ENCODE results near the gene GRAMD4. TPM values are rescaled to one million over a fixed set of nuclear protein-coding genes. Genes with fewer than 3 reads are reported as not detected.

The GRAMD4 gene
- total and polyA plus RNA-seq, 2 donors (not counting 1 experiment from before 2014, with no cell fraction given), result 17.0 to 88.1 TPM

DNA sequence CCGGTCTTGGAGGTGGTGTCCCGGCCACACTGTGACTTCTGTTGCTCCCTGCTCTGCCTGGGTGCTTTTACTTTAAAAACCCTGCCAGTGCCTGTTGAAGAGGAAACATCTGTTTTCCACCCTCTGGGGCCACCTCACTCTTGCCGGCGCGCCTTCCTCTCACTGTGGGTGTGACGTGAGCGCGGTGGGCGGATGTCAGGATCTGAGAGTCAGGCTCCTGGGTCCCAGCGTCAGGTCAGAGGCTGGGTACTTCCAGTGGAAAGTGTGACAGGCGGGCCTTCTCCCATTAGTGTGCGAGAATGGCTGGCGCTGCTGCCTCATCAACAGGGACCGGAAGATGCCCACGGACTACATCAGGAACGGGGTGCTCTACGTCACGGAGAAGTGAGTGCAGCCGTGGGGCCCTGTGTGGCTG lies 54.2 kb downstream of the GRAMD4 start:
- H3K4me1 ChIP-seq (ENCODE audit: control insufficient read depth in 2 of 2, insufficient read depth in 2 of 2, low read length in 2 of 2), result peaks cover 32 to 39% of the 10 kb centered on the region in 2 donors
- H3K4me3 ChIP-seq (ENCODE audit: control extremely low read depth in 1 of 5, extremely low read depth in 1 of 5, insufficient read depth in 1 of 5, low read depth in 2 of 5, low read length in 4 of 5), result peak overlapping the region; percentile 2 to 40 (median 27)
- DNase-seq, result peak; percentile 89
- 4% methylated on average over 19 of the region's 19 CpGs for WGBS (ENCODE audit: insufficient coverage)
- CTCF ChIA-PET, result interaction anchor here (0.8 to 4.3 kb wide), 2 partner anchors 94 to 111 kb away, joined by 5 to 28 read pairs; no protein-coding TSS in a partner anchor
- peaks cover 32% of the 10 kb centered on the region for H3K79me2 ChIP-seq (ENCODE audit: control insufficient read depth, insufficient read depth, low read length)
- TF ChIP-seq, protein P1, sequence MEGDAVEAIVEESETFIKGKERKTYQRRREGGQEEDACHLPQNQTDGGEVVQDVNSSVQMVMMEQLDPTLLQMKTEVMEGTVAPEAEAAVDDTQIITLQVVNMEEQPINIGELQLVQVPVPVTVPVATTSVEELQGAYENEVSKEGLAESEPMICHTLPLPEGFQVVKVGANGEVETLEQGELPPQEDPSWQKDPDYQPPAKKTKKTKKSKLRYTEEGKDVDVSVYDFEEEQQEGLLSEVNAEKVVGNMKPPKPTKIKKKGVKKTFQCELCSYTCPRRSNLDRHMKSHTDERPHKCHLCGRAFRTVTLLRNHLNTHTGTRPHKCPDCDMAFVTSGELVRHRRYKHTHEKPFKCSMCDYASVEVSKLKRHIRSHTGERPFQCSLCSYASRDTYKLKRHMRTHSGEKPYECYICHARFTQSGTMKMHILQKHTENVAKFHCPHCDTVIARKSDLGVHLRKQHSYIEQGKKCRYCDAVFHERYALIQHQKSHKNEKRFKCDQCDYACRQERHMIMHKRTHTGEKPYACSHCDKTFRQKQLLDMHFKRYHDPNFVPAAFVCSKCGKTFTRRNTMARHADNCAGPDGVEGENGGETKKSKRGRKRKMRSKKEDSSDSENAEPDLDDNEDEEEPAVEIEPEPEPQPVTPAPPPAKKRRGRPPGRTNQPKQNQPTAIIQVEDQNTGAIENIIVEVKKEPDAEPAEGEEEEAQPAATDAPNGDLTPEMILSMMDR (IDR thresholded peaks at IDR 0.05), result no peak
- TF ChIP-seq EZH2 (IDR thresholded peaks at IDR 0.05; ENCODE audit: borderline replicate concordance, insufficient read depth, low read depth, low read length, poor library complexity, severe bottlenecking), result no peak
- H2AFZ ChIP-seq (ENCODE audit: insufficient read depth, low read depth, low read length, poor library complexity, severe bottlenecking), result peak overlapping the region; percentile 13
- H3K4me2 ChIP-seq (replicated peaks; ENCODE audit: low read depth, low read length, poor library complexity, severe bottlenecking), result peak overlapping the region; percentile 76
- no peaks in the 10 kb centered on the region for H3K27me3 Mint-ChIP-seq
- H3K9me3 Mint-ChIP-seq (ENCODE audit: insufficient read depth), result no peaks in the 10 kb centered on the region
- H3K9me3 ChIP-seq (ENCODE audit: control extremely low read depth in 1 of 3, control insufficient read depth in 2 of 3, insufficient read depth in 1 of 3, low read length in 2 of 3), result peaks cover 0 to 6% (median 0%) of the 10 kb centered on the region in 3 donors
- peak overlapping the region; percentile 40 for H3K9ac ChIP-seq (ENCODE audit: low read length)
- peak overlapping the region; percentile 92 for H3K27ac Mint-ChIP-seq
- peak; percentile 78 for ATAC-seq (ENCODE audit: low read depth)
- H3K4me3 Mint-ChIP-seq, result peak overlapping the region; percentile 93
- H4K20me1 ChIP-seq (ENCODE audit: control insufficient read depth, insufficient read depth, low read length, poor library complexity, severe bottlenecking), result peaks cover 78% of the 10 kb centered on the region
- H3K27ac ChIP-seq (ENCODE audit: low read length in 2 of 2), result peak overlapping the region in 1 of 2 donors; percentile 65
- peaks cover 34% of the 10 kb centered on the region for H3K4me1 Mint-ChIP-seq
- H3K36me3 ChIP-seq (replicated peaks in 1 of 2; ENCODE audit: control extremely low read depth in 1 of 2, control insufficient read depth in 1 of 2, extremely low read depth in 1 of 2, insufficient read depth in 2 of 2, low read length in 1 of 2), result peaks cover 0 to 48% of the 10 kb centered on the region in 2 experiments
- POLR2A ChIA-PET, result interaction anchor here (1.9 kb wide), 1 partner anchor 81 kb away, joined by 5 read pairs; no protein-coding TSS in a partner anchor
- H3K27me3 ChIP-seq (replicated peaks in 1 of 4; ENCODE audit: control extremely low read depth in 1 of 4, control insufficient read depth in 3 of 4, insufficient read depth in 4 of 4, low read length in 3 of 4), result peaks cover 0 to 21% (median 0%) of the 10 kb centered on the region in 4 experiments
- intact Hi-C loops (cut with micrococcal nuclease), result loop anchor here (1.0 to 5.0 kb wide), 4 partner anchors 10 to 87 kb away; no protein-coding TSS in a partner anchor

DNA sequence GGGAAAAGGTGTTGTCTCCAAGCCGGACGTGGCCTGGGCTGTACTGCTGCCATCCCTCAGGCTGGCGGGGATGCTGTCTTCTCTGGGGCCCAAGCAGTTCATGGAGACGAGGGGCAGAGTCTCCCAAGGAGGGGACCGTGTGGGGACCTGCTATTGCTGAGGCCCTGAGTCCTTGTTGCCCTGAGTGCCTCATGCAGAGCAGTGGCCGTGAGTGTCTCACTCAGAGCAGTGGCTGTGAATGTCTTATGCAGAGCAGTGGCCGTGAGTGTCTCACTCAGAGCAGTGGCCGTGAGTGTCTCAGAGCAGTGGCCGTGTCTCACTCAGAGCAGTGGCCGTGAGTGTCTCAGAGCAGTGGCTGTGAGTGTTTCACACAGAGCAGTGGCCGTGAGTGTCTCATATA lies 54.7 kb downstream of the GRAMD4 start:
- Histone ChIP-seq H4K20me1 (ENCODE audit: control insufficient read depth, insufficient read depth, low read length, poor library complexity, severe bottlenecking) (peaks cover 81% of the 10 kb centered on the region), H3K79me2 (ENCODE audit: control insufficient read depth, insufficient read depth, low read length) (peaks cover 32% of the 10 kb centered on the region), H3K9ac (ENCODE audit: low read length) (peak overlapping the region; percentile 40), H3K4me2 (replicated peaks; ENCODE audit: low read depth, low read length, poor library complexity, severe bottlenecking) (peak overlapping the region; percentile 76), H3K27me3 (replicated peaks in 1 of 4; ENCODE audit: control extremely low read depth in 1 of 4, control insufficient read depth in 3 of 4, insufficient read depth in 4 of 4, low read length in 3 of 4) (peaks cover 0 to 21% (median 0%) of the 10 kb centered on the region in 4 experiments), H3K36me3 (replicated peaks in 1 of 2; ENCODE audit: control extremely low read depth in 1 of 2, control insufficient read depth in 1 of 2, extremely low read depth in 1 of 2, insufficient read depth in 2 of 2, low read length in 1 of 2) (peaks cover 0 to 45% of the 10 kb centered on the region in 2 experiments), H3K9me3 (ENCODE audit: control extremely low read depth in 1 of 3, control insufficient read depth in 2 of 3, insufficient read depth in 1 of 3, low read length in 2 of 3) (peaks cover 0 to 6% (median 0%) of the 10 kb centered on the region in 3 donors), H3K27ac (ENCODE audit: low read length in 2 of 2) (peak overlapping the region in 1 of 2 donors; percentile 25), H3K4me3 (ENCODE audit: control extremely low read depth in 1 of 5, extremely low read depth in 1 of 5, insufficient read depth in 1 of 5, low read depth in 2 of 5, low read length in 4 of 5) (peak overlapping the region in 3 of 5 experiments; percentile 25 to 40 (median 27)), H2AFZ (ENCODE audit: insufficient read depth, low read depth, low read length, poor library complexity, severe bottlenecking) (no peak overlapping the region), H3K4me1 (ENCODE audit: control insufficient read depth in 2 of 2, insufficient read depth in 2 of 2, low read length in 2 of 2) (peaks cover 32 to 39% of the 10 kb centered on the region in 2 donors)
- ATAC-seq (ENCODE audit: low read depth) (no peak), DNase-seq (no peak)
- ChIA-PET POLR2A (interaction anchor here (0.7 kb wide), 1 partner anchor 132 kb away, joined by 3 read pairs; no protein-coding TSS in a partner anchor), CTCF (no interaction called here)
- TF ChIP-seq EZH2 (IDR thresholded peaks at IDR 0.05; ENCODE audit: borderline replicate concordance, insufficient read depth, low read depth, low read length, poor library complexity, severe bottlenecking), result no peak
- TF ChIP-seq, protein P1 (IDR thresholded peaks at IDR 0.05), result no peak
- H3K27me3 Mint-ChIP-seq, result no peaks in the 10 kb centered on the region
- H3K27ac Mint-ChIP-seq, result peak overlapping the region; percentile 37
- peaks cover 34% of the 10 kb centered on the region for H3K4me1 Mint-ChIP-seq
- WGBS (ENCODE audit: insufficient coverage), result 39% methylated on average over 11 of the region's 11 CpGs
- peak overlapping the region; percentile 93 for H3K4me3 Mint-ChIP-seq
- no peaks in the 10 kb centered on the region for H3K9me3 Mint-ChIP-seq (ENCODE audit: insufficient read depth)
- intact Hi-C loops (cut with micrococcal nuclease), result loop anchor here (1.0 to 5.0 kb wide), 4 partner anchors 9 to 88 kb away; no protein-coding TSS in a partner anchor

Data from B cell (primary cell).